HG03575 (cell line): Measurements from ENCODE around the gene KRTAP12-4.
"Not testable (repeated sequence)": the region's sequence is repeated elsewhere in the genome, so short reads cannot be mapped to it uniquely, and the experiment has no call there.

Source experiments
- ATAC-seq: cut with Tn5 transposase; IDR thresholded peaks from one replicate; pipeline ENCODE4 v1.9.1; 2021; ENCODE audit not compliant: unreplicated experiment, insufficient number of reproducible peaks, low FRiP score; ENCODE audit errors: extremely low read depth

Gene KRTAP12-4

GRCh38 chr21:44615911-44616590 lies 38.4 kb downstream of the KRTAP12-4 start:
- ATAC-seq: no peak

- ATAC-seq: no peak
Measured at GRCh38 chr21:44615466-44615865, 39.0 kb downstream of the KRTAP12-4 start.

- no peak for ATAC-seq
Measured at GRCh38 chr21:44614961-44615391, 39.5 kb downstream of the KRTAP12-4 start.

GRCh38 chr21:44614161-44614631 lies 40.3 kb downstream of the KRTAP12-4 start:
- no peak for ATAC-seq

- ATAC-seq: no peak
Measured at GRCh38 chr21:44613386-44614155, 40.9 kb downstream of the KRTAP12-4 start.

GRCh38 chr21:44612669-44613229 lies 41.7 kb downstream of the KRTAP12-4 start:
- ATAC-seq: no peak

GRCh38 chr21:44612029-44612486 lies 42.4 kb downstream of the KRTAP12-4 start, which contains the start of gene KRTAP10-8:
KRTAP10-8 (plus strand) TSS chr21:44612079; CDS start chr21:44612101, 22 bp downstream.
- no peak for ATAC-seq

- no peak for ATAC-seq
Measured at GRCh38 chr21:44611551-44611950, 42.9 kb downstream of the KRTAP12-4 start.

- ATAC-seq: not testable (repeated sequence)
Measured at GRCh38 chr21:44610157-44610843, 44.2 kb downstream of the KRTAP12-4 start.

- no peak for ATAC-seq
Measured at GRCh38 chr21:44609193-44609592, 45.3 kb downstream of the KRTAP12-4 start.

- no peak for ATAC-seq
Measured at GRCh38 chr21:44606495-44606894, 48.0 kb downstream of the KRTAP12-4 start.
